K562 (cell line): ENCODE results near the gene CNKSR1. TPM values are rescaled to one million over a fixed set of nuclear protein-coding genes. Genes with fewer than 3 reads are reported as not detected.

ENCODE experiments used
- ATAC-seq: fragments of 200-7000 bp; cut with Tn5 transposase; 3 replicates; pipeline ENCODE4 v1.9.1; 2020; ENCODE audit warnings: moderate library complexity
- BruUV-seq: library from RNA; stranded (reverse); fragments of 400-500 nt; replicated peaks from 2 replicates; lab custom pipeline; 2021; lab: Mats Ljungman, UMichigan
- CTCF ChIA-PET: fragments of 300-600 bp; formaldehyde crosslinking; extraction: SDS; loops from one replicate; lab custom pipeline; 2021; ENCODE audit warnings: low intra/inter-chr PET ratio; lab: Yijun Ruan, JAX
- POLR2A ChIA-PET: fragments of 300-600, 350-650 bp; sonication (Branson Sonifier 250); formaldehyde crosslinking; extraction: SDS; loops from one replicate; lab custom pipeline; 2021; ENCODE audit warnings: antibody characterized with exemption, inconsistent platforms; lab: Yijun Ruan, JAX
- DNase-seq, 4 experiments: peaks; one replicate each; pipeline versions ENCODE4 v3.0.0 to v3.0.0-alpha.2; 2011 to 2018; ENCODE audit warnings: low spot score in 3 of 4, mixed read lengths in 3 of 4; ENCODE audit errors: extremely low read depth in 1 of 4
- FAIRE-seq: peaks from 2 replicates; lab custom pipeline; 2011; peaks lifted over from hg19 to GRCh38; lab: Jason Lieb, UNC
- H2AFZ ChIP-seq: 2 replicates; pipeline ENCODE4 v1.6.0; 2011; ENCODE audit warnings: low read depth, low read length, control low read depth, inconsistent platforms
- H3K27ac ChIP-seq: fragments of 200-600 bp; 3 replicates; pipeline ENCODE4 v1.8.0; 2011; ENCODE audit warnings: low read depth, mild to moderate bottlenecking, control low read depth, inconsistent platforms, low read length, moderate library complexity, mixed read lengths; ENCODE audit errors: extremely low read depth
- H3K27me3 ChIP-seq, 2 experiments: fragments of 300-600 bp in 1 of 2; 2 replicates in 1 of 2; 3 replicates in 1 of 2; pipeline versions ENCODE4 v1.6.0 to v1.8.0; 2011; ENCODE audit warnings: inconsistent platforms in 2 of 2, low read length in 2 of 2, mild to moderate bottlenecking in 1 of 2, mixed read lengths in 1 of 2, moderate library complexity in 1 of 2; ENCODE audit not compliant: control insufficient read depth in 2 of 2, insufficient read depth in 2 of 2
- H3K36me3 ChIP-seq: fragments of 300-600 bp; 3 replicates; pipeline ENCODE4 v1.8.0; 2011; ENCODE audit warnings: mild to moderate bottlenecking, low read length, inconsistent platforms; ENCODE audit not compliant: control insufficient read depth, insufficient read depth
- H3K4me1 ChIP-seq, 2 experiments: fragments of 200-600 bp in 1 of 2; replicated peaks in 1 of 2; 2 replicates in 1 of 2; 3 replicates in 1 of 2; pipeline versions ENCODE4 v1.5.1 to v1.8.0; 2011; ENCODE audit warnings: inconsistent platforms in 2 of 2, low read length in 2 of 2, mild to moderate bottlenecking in 1 of 2, mixed read lengths in 1 of 2, moderate library complexity in 1 of 2; ENCODE audit not compliant: control insufficient read depth in 2 of 2, insufficient read depth in 2 of 2
- H3K4me2 ChIP-seq: 2 replicates; pipeline ENCODE4 v1.6.1; 2011; ENCODE audit warnings: low read length, control low read depth, inconsistent platforms, mixed read lengths; ENCODE audit not compliant: insufficient read depth
- H3K4me3 ChIP-seq: fragments of 200-600 bp; sonication (generic), shearing (Covaris generic); 2 replicates; pipeline ENCODE4 v1.5.1; 2016; ENCODE audit warnings: control low read depth, inconsistent platforms
- H3K79me2 ChIP-seq: fragments of 200-600 bp; 3 replicates; pipeline ENCODE4 v1.8.0; 2011; ENCODE audit warnings: low read length, inconsistent platforms; ENCODE audit not compliant: control insufficient read depth, insufficient read depth
- H3K9ac ChIP-seq, 2 experiments: 2 replicates each; pipeline versions ENCODE4 v1.6.0 to v1.6.1; 2011; ENCODE audit warnings: low read depth in 2 of 2, low read length in 2 of 2, control low read depth in 1 of 2, inconsistent platforms in 1 of 2, mild to moderate bottlenecking in 1 of 2, mixed read lengths in 1 of 2; ENCODE audit not compliant: insufficient read depth in 1 of 2
- H3K9me1 ChIP-seq: one replicate; pipeline ENCODE4 v1.6.0; 2011; ENCODE audit warnings: inconsistent platforms, mild to moderate bottlenecking, low read length, moderate library complexity; ENCODE audit not compliant: control insufficient read depth, insufficient read depth
- H3K9me3 ChIP-seq: replicated peaks from 2 replicates; pipeline ENCODE4 v1.5.1; 2011; ENCODE audit warnings: low read depth, low read length, inconsistent platforms; ENCODE audit not compliant: control insufficient read depth, insufficient read depth
- H4K20me1 ChIP-seq: replicated peaks from 2 replicates; pipeline ENCODE4 v1.6.1; 2011; ENCODE audit warnings: low read length, inconsistent platforms, mixed read lengths; ENCODE audit not compliant: control insufficient read depth, insufficient read depth
- ADNP ChIP-seq: fragments of 200-800 bp; sonication (Bioruptor generic); IDR thresholded peaks from 2 replicates; pipeline ENCODE4 v1.6.1; 2016; ENCODE audit warnings: missing genetic modification characterization, missing compliant biosample characterization
- NR2F6 ChIP-seq: fragments of 450-650 bp; formaldehyde crosslinking; IDR thresholded peaks from 2 replicates; pipeline ENCODE4 v1.4.0; 2020; ENCODE audit warnings: mild to moderate bottlenecking
- PREB ChIP-seq: sonication (generic); formaldehyde crosslinking; IDR thresholded peaks from 2 replicates; pipeline ENCODE4 v1.8.1; 2023; ENCODE audit warnings: mild to moderate bottlenecking, missing genetic modification reagents
- RHOXF2B ChIP-seq: fragments of 250-450 bp; sonication (Bioruptor Pico); conservative IDR thresholded peaks from 2 replicates; pipeline ENCODE4 v1.5.1; 2021
- SIRT6 ChIP-seq: IDR thresholded peaks from one replicate; pipeline ENCODE4 v1.6.1; 2012; ENCODE audit warnings: low read depth, mild to moderate bottlenecking, control low read depth, inconsistent platforms, low read length, moderate library complexity
- ZKSCAN1 ChIP-seq: fragments of 150-350 bp; IDR thresholded peaks from 2 replicates; pipeline ENCODE4 v1.6.1; 2016; ENCODE audit warnings: low read depth, low read length
- ZNF316 ChIP-seq: fragments of 450-650 bp; IDR thresholded peaks from 2 replicates; pipeline ENCODE4 v1.6.1; 2016
- WGBS: fragments of 100-300 bp; shearing (Covaris generic); methylation state at CpG from one replicate; pipeline ENCODE4 v1.1.6; 2016; ENCODE audit warnings: low coverage, mixed read lengths; ENCODE audit not compliant: insufficient coverage; ENCODE audit errors: missing lambda C conversion rate; 5-methylcytosine and 5-hydroxymethylcytosine counted together
- in situ Hi-C: fragments of 300-500 bp; cut with MboI; formaldehyde crosslinking; loops from 4 replicates; pipeline ENCODE4 v1.15.0; 2018; ENCODE audit warnings: inconsistent platforms, mixed read lengths
- intact Hi-C: fragments of 100-400 bp; cut with micrococcal nuclease; formaldehyde crosslinking; loops from 2 replicates; pipeline ENCODE4 v1.14.2; 2022
- polyA plus RNA-seq, 8 experiments: library from polyadenylated mRNA; depleted of rRNA in 4 of 8; stranded (reverse) in 5 of 8; unstranded in 3 of 8; fragments of >200 nt; fragmentation: Nextera tagmentation in 2 of 8; fragmentation: Illumina TruSeq in 1 of 8; extraction: Ambion mirVana in 2 of 8; extraction: Trizol in 1 of 8; gene quantifications; 2 replicates each; pipeline versions ENCODE4 v1.2.1 to v1.2.3, GENCODE V29; 2011 to 2014; ENCODE audit warnings: inconsistent platforms in 1 of 8, missing spikeins in 1 of 8
- total RNA-seq, 7 experiments: library from RNA; depleted of rRNA in 6 of 7; stranded (reverse); fragments of >200 nt in 6 of 7; fragmentation: Illumina TruSeq in 2 of 7; extraction: Trizol in 2 of 7; gene quantifications; 2 replicates each; pipeline versions ENCODE4 v1.2.1 to v1.2.3, GENCODE V29; 2011 to 2021; ENCODE audit warnings: low replicate concordance in 1 of 7
- TF ChIP-seq, protein P1 (sequence below): fragments of 450-650 bp; IDR thresholded peaks from 2 replicates; pipeline ENCODE4 v1.7.0; 2016; ENCODE audit warnings: borderline replicate concordance
- TF ChIP-seq, protein P2 (sequence below): fragments of 450-650 bp; IDR thresholded peaks from 2 replicates; pipeline ENCODE4 v1.6.1; 2016; ENCODE audit warnings: low read depth, mild to moderate bottlenecking, moderate library complexity

Gene CNKSR1
- total and polyA plus RNA-seq, 9 of the 15 experiments (the other 6 are each of a cell fraction or from before 2014, with no cell fraction given), result 0.03 to 2.8 (median 1.1) TPM

DNA sequence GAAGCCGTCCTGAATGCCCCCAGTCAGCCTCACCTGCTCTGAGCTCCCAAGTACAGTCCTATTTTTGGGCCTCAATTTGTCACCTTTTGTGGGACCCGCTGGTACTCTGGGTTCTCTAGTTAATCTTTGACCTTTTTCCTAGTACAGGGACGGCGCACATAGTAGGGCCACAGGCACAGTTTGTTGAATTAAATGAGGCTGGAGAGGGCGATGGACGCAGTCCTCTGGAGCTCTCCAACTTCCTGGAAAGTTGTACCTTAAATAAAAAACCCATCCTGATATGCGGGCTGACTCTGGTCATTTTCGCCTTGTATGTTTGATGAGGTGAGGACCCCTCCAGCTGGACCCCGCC lies 13.6 kb upstream of the CNKSR1 start:
- 72% methylated on average over 9 of the region's 9 CpGs for WGBS
- ChIA-PET CTCF (interaction anchor here (0.5 to 2.5 kb wide), 6 partner anchors 21 to 268 kb away, joined by 3 to 20 read pairs (median 8); no protein-coding TSS in a partner anchor), POLR2A (interaction anchor here (0.6 kb wide), 2 partner anchors 36 to 68 kb away, joined by 3 to 4 read pairs; no protein-coding TSS in a partner anchor)
- Histone ChIP-seq H3K9me1 (no peaks in the 10 kb centered on the region), H3K27ac (no peak overlapping the region), H2AFZ (peak overlapping the region; percentile 71), H3K79me2 (no peaks in the 10 kb centered on the region; the same call in 2 of the 3 replicates), H3K4me1 (peaks cover 29 to 55% of the 10 kb centered on the region in 2 experiments), H3K9ac (peak overlapping the region; percentile 7 to 90; a peak in 3 of 4 replicates), H3K9me3 (no peaks in the 10 kb centered on the region), H3K36me3 (no peaks in the 10 kb centered on the region), H3K4me3 (peak overlapping the region; percentile 40), H3K4me2 (peak overlapping the region; percentile 54), H4K20me1 (no peaks in the 10 kb centered on the region), H3K27me3 (no peaks in the 10 kb centered on the region)
- in situ Hi-C loops, result no loop called here
- FAIRE-seq (no peak), DNase-seq (no peak), ATAC-seq (no peak)
- intact Hi-C loops, result no loop called here
- TF ChIP-seq, protein P1, sequence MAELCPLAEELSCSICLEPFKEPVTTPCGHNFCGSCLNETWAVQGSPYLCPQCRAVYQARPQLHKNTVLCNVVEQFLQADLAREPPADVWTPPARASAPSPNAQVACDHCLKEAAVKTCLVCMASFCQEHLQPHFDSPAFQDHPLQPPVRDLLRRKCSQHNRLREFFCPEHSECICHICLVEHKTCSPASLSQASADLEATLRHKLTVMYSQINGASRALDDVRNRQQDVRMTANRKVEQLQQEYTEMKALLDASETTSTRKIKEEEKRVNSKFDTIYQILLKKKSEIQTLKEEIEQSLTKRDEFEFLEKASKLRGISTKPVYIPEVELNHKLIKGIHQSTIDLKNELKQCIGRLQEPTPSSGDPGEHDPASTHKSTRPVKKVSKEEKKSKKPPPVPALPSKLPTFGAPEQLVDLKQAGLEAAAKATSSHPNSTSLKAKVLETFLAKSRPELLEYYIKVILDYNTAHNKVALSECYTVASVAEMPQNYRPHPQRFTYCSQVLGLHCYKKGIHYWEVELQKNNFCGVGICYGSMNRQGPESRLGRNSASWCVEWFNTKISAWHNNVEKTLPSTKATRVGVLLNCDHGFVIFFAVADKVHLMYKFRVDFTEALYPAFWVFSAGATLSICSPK, result no peak
- TF ChIP-seq ADNP (tag) (peak; percentile 72; the same call in 1 of the 2 replicates), ZNF316 (no peak), SIRT6 (no peak), NR2F6 (CRISPR knock-in tag) (no peak), ZKSCAN1 (peak; percentile 100), PREB (CRISPR knock-in tag) (no peak), RHOXF2B (CRISPR knock-in tag) (no peak)
- TF ChIP-seq, protein P2, sequence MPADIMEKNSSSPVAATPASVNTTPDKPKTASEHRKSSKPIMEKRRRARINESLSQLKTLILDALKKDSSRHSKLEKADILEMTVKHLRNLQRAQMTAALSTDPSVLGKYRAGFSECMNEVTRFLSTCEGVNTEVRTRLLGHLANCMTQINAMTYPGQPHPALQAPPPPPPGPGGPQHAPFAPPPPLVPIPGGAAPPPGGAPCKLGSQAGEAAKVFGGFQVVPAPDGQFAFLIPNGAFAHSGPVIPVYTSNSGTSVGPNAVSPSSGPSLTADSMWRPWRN, result no peak
- BruUV-seq, result no TSS peak
